ENCODE results near the gene HS3ST3B1. TPM values are rescaled to one million over a fixed set of nuclear protein-coding genes. Genes with fewer than 3 reads are reported as not detected.

Gene HS3ST3B1
- total and polyA plus RNA-seq, 3 donors from 2014 or later = 1.5 to 2.1 (median 1.9) TPM

DNA sequence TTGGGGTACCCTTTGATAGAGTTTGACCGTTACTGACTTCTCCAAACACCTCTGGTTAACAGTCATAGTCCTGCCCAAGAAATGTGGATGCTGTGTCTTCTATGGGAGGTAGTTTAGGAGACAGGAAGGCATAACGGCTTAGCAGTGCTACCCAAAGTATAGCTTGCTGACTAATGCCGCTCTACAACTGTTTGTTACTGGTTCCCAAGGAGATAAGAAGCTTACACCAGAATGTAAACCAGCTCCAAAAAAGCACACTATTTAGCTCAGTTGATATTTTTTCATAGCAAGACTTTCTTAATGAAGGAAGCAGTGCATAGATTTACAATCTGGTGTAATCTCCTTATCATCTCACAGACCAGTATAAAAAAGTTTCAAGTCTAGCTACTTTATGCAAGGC lies 95.7 kb downstream of the HS3ST3B1 start:
- Histone ChIP-seq H3K9me3 (no peaks in the 10 kb centered on the region), H3K36me3 (ENCODE audit: low read depth, missing control alignments) (no peaks in the 10 kb centered on the region), H3K4me1 (no peaks in the 10 kb centered on the region), H3K27ac (no peak overlapping the region), H3K4me3 (no peak overlapping the region), H3K27me3 (no peaks in the 10 kb centered on the region)
- TF ChIP-seq, protein P1, sequence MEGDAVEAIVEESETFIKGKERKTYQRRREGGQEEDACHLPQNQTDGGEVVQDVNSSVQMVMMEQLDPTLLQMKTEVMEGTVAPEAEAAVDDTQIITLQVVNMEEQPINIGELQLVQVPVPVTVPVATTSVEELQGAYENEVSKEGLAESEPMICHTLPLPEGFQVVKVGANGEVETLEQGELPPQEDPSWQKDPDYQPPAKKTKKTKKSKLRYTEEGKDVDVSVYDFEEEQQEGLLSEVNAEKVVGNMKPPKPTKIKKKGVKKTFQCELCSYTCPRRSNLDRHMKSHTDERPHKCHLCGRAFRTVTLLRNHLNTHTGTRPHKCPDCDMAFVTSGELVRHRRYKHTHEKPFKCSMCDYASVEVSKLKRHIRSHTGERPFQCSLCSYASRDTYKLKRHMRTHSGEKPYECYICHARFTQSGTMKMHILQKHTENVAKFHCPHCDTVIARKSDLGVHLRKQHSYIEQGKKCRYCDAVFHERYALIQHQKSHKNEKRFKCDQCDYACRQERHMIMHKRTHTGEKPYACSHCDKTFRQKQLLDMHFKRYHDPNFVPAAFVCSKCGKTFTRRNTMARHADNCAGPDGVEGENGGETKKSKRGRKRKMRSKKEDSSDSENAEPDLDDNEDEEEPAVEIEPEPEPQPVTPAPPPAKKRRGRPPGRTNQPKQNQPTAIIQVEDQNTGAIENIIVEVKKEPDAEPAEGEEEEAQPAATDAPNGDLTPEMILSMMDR (IDR thresholded peaks at IDR 0.05) = no peak
- TF ChIP-seq POLR2A (IDR thresholded peaks at IDR 0.05) = no peak
- 45 to 49% methylated on average over 3 of the region's 3 CpGs for WGBS, 2 donors
- DNase-seq = no peak
- intact Hi-C loops (cut with DNase I; ENCODE audit: low total_unique reads) = no loop called here

DNA sequence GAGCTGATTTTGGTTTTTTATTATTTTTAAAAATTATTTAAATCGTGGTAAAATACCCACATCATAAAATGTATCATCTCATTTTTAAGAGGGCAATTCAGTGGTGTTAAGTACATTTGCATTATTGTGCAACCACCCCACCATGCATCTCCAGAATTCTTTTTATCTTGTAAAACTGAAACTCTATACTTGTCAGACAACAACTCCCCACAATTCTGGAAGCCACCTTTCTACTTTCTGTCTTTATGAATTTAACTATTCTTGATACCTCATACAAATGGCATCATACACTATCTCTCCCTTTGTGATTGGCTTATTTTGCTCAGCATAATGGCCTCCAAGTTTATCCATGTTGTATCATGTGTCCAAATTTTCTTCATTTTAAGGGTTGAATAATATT lies 97.9 kb downstream of the HS3ST3B1 start:
- Histone ChIP-seq H3K9me3 (no peaks in the 10 kb centered on the region), H3K4me1 (no peaks in the 10 kb centered on the region), H3K36me3 (ENCODE audit: low read depth, missing control alignments) (no peaks in the 10 kb centered on the region), H3K27me3 (no peaks in the 10 kb centered on the region), H3K4me3 (no peak overlapping the region), H3K27ac (no peak overlapping the region)
- intact Hi-C loops (cut with DNase I; ENCODE audit: low total_unique reads) = no loop called here
- WGBS, 2 donors = 87 to 88% methylated on average over 1 of the region's 1 CpG
- TF ChIP-seq, protein P1 (IDR thresholded peaks at IDR 0.05) = no peak
- no peak for TF ChIP-seq POLR2A (IDR thresholded peaks at IDR 0.05)
- no peak for DNase-seq

Other genes starting within 250 kb of the HS3ST3B1 start
- gene COX10, start 231.6 kb upstream of the HS3ST3B1 start, total RNA-seq = 10 to 100 TPM; 44.9 to 50.6 TPM
- 51.0 TPM for gene COX10, start 231.6 kb upstream of the HS3ST3B1 start, polyA plus RNA-seq (ENCODE audit: insufficient read depth, low read depth, low replicate concordance)
- gene CDRT15, start 64.2 kb upstream of the HS3ST3B1 start, total RNA-seq = 1 to 10 TPM; 3.2 to 8.1 TPM
- 43.8 TPM for gene CDRT15, start 64.2 kb upstream of the HS3ST3B1 start, polyA plus RNA-seq (ENCODE audit: insufficient read depth, low read depth, low replicate concordance)